ENCODE results near the gene GAL3ST2.
"Not testable (repeated sequence)": the region's sequence is repeated elsewhere in the genome, so short reads cannot be mapped to it uniquely, and the experiment has no call there.

GAL3ST2 gene

DNA sequence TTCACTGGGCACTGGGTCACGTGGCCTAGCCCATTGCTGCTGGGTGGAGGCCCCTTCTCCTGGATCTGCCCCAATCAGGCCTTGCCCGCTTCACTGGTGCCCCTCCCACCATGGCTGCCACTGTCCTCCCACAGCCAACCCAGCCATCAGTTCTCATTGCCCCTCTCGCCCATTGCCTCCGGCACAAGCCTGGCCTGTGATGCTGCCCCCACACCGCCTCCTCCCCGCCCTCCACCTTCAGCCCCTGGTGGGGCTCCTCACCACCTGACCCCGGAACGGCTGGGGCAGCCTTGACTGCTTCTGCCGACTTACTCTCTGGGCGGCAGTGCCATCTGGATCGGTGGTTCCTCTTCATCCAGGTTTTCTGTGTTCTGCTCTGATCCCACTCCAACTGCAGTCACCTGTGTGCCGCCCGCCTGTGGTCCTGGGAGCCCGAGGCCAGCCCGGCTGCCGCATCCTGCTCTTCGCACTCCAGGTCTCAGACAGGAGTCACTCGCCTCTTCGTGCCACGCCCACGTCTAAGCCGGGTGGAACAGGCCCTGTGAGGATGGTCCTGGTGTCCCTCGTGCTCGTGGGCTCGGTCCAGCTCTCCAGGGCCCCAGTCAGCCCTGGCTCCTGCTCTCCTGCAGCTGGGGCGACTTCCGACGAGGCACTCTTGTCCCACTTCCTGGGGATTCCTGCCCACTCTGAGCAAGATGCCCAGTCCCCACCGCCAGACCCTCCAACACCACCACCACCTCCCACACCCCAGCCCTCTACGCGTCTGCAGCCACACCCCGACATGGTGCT, 28.0 kb upstream of the GAL3ST2 start:
- DNase-seq (ENCODE audit: low spot score): no peak

- DNase-seq (ENCODE audit: low spot score): no peak
These were observed 26.4 kb upstream of the GAL3ST2 start for GRCh38 chr2:241750076-241750840.

- no peak for DNase-seq (ENCODE audit: low spot score)
These were observed 25.5 kb upstream of the GAL3ST2 start for GRCh38 chr2:241751152-241751551.

GRCh38 chr2:241751776-241752175, 24.8 kb upstream of the GAL3ST2 start:
- no peak for DNase-seq (ENCODE audit: low spot score)

DNA sequence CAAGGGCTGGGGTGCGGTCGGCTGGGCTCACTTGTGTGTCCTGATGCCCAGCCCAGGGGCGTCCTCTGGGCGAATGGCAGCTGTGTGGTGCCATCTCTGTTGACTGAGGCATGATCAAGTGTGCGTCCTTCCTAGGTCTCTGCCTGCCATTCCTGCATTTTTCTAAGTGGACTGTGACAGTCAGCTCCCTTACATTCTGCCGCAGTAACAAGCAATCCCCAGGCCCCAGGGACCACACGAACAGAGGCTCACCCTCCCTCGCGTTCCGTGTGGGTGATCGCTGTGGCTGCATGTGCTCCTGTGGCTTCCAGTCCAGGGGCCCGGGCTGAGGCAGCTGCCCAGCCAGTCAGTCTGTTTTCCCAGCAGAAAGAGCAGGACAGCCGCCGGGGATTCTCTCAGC, 24.4 kb upstream of the GAL3ST2 start:
- DNase-seq (ENCODE audit: low spot score): no peak

GRCh38 chr2:241752689-241753276, 23.8 kb upstream of the GAL3ST2 start:
- DNase-seq (ENCODE audit: low spot score): no peak

DNA sequence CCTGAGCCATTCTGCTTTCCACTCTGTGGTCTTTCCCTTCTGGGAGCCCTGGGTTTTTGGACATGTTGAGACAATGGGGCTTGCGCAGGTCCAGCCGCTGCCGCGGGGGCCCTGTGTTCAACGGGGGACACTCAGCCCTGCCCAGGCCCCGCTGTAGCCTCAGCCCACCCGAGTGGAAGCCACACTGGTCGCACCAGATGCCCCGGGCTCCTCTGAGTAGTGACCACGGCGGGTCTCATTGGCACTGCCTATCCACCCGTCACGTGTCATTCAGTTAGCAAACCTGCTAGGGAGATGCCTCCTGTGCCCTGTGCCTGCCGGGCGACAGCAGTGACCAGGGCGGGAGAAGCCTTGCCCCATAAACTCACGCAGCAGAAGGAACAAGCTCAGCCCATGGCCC, 23.1 kb upstream of the GAL3ST2 start:
- DNase-seq (ENCODE audit: low spot score): no peak

DNA sequence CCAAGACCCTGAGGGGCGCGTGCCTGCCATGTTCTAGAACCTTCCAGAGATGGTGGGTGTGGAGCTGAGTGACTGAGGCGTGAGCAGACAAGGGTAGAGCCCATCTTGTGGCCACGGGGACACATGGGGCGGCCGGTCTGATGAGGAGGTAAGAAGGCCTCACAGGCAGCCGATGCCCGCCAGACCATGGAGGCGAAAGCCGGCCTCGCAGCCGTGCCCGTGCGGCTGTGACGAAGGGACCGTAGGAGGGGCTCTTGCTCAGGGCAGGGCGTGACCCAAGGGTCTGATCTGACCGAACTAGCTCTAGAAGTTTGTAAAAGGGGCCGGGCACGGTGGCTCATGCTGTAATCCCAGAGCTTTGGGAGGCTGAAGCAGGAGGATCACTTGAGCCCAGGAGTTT, 22.6 kb upstream of the GAL3ST2 start:
- no peak for DNase-seq (ENCODE audit: low spot score)

GRCh38 chr2:241755166-241755565, 21.5 kb upstream of the GAL3ST2 start:
- DNase-seq (ENCODE audit: low spot score): no peak

GRCh38 chr2:241755777-241756176, 20.8 kb upstream of the GAL3ST2 start:
- no peak for DNase-seq (ENCODE audit: low spot score)

- no peak for DNase-seq (ENCODE audit: low spot score)
These were observed 17.4 kb upstream of the GAL3ST2 start for GRCh38 chr2:241759067-241759807.

GRCh38 chr2:241759893-241760292, 16.7 kb upstream of the GAL3ST2 start:
- not testable (repeated sequence) for DNase-seq (ENCODE audit: low spot score)

- no peak for DNase-seq (ENCODE audit: low spot score)
These were observed 16.3 kb upstream of the GAL3ST2 start for GRCh38 chr2:241760301-241760771.

GRCh38 chr2:241762321-241762932, 14.2 kb upstream of the GAL3ST2 start:
- no peak for DNase-seq (ENCODE audit: low spot score)

DNA sequence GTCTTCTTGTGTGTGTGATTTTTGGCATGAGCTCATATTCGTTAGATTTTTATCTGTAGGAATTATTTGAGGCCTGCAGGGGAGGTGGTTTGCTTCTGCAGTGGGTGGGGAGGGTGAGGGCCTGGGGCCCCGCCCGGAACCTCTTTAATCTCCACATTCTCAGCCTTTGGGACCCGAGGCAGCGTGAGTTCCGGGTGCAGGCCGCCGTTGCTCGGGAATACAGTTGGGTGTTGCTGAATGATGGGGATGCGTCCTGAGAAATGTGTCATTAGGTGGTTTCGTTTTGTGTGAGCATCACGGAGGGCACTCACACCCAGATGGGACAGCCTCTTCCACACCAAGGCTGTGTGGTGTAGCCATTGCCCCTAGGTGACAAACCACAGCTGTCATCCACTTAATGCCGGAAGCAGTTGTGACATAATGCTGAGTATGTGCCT, 13.7 kb upstream of the GAL3ST2 start:
- peak; percentile 87 for DNase-seq (ENCODE audit: low spot score)

DNA sequence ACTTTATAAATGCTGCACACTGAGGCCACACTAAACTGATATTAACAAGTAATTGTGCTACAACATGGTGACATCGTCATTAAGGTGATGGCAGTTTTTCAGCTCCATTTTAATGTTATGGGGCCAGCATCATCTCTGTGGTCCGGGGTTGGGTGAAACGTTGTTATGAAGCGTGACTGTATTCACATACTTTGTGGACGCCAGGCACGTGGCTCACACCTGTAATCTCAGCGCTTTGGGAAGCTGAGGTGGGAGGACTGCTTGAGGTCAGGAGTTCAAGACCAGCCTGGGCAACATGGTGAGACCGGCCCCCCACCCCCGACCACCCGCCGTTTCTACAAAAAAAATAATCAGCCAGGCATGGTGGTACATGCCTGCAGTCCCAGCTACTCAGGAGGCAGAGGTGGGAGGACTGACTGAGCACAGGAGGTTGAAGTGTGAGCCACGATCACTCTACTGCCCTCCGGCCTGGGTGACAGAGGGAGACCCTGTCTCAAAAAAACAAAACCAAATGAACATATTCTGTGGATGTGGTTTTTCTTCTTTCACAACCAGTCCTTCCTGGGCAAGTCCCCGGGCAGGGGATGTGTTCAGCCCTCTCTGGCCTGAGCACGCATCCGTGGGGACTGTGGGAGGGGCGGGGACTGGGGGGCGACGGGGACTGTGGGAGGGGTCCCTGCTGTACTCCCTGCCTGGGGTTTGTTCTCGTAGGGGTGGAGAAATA, 12.9 kb upstream of the GAL3ST2 start:
- peak; percentile 37 for DNase-seq (ENCODE audit: low spot score)

GRCh38 chr2:241764275-241765241, 12.1 kb upstream of the GAL3ST2 start:
- DNase-seq (ENCODE audit: low spot score): no peak

DNA sequence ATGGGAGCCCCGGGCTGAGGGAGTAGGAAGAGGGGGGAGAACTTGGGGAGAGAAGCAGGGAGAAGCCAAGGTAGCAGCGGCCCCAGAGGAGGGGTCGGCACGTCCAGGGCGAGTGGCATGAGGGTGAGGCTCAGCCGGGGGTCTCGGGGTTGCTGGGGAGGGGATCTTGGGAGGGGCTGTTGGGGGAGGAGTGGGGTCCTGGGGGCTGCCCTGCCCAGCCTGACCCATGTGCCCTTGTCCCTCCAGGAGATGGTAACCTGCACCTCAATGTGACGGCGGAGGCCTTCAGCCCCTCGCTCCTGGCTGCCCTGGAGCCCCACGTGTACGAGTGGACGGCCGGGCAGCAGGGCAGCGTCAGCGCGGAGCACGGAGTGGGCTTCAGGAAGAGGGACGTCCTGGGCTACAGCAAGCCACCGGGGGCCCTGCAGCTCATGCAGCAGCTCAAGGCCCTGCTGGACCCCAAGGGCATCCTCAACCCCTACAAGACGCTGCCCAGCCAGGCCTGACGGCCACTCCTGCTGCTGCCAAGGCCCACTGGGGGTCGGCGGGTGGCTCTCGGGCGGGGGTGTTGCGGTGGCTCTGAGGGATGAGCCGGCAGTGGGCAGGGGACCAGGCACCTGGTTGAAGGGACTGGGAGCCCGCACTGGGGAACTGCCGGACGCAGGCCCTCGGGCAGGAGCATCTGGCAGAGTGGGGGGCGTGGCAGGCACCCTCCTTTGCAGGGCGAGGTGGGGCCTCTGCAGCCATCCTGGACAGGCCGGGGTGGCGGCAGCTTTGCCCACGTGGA, 9.0 kb upstream of the GAL3ST2 start:
- no peak for DNase-seq (ENCODE audit: low spot score)

DNA sequence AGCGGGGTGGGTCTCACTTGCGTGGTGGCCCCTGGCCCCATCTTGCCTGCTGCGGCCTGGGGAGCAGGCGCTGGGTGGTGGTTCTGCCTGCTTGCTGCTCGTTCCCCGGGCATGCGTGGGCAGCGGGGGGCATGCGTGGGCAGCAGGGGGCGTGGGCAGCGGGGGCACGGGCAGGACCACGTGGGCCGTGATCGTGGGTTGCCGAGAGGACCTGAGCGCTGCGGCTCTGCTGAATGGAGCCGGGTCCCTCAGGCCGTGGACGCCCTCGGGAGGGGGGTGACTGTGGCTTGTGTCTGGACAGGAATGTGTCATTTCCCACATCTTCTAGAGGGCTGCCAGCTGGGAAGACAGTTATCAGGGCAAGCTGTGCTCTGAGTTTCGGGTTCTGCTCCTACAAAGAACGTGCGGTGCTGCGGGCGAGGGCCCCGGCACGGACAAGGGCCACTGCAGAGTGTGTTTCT, 8.3 kb upstream of the GAL3ST2 start:
- no peak for DNase-seq (ENCODE audit: low spot score)

Measured in CD4-positive, alpha-beta T cell treated with Interleukin-2 at 100 ng/mL for 4 hours (primary cell).